SK-N-SH (cell line): ENCODE data around the gene PPIC. TPM values are rescaled to one million over a fixed set of nuclear protein-coding genes. Genes with fewer than 3 reads are reported as not detected.

Experiments
- CTCF ChIA-PET: fragments of 300-600, 350-600 bp; formaldehyde crosslinking; extraction: SDS; loops from one replicate; lab custom pipeline; 2021; lab: Yijun Ruan, JAX
- POLR2A ChIA-PET: fragments of 350-600 bp; sonication (Branson Sonifier 250); formaldehyde crosslinking; extraction: SDS; loops from one replicate; lab custom pipeline; 2020; ENCODE audit warnings: antibody characterized with exemption, inconsistent platforms; lab: Yijun Ruan, JAX
- DNase-seq: peaks from one replicate; pipeline ENCODE4 v3.0.0; 2012
- H2AFZ ChIP-seq: fragments of 200-600 bp; sonication (generic); 2 replicates; pipeline ENCODE4 v1.8.1; 2016; ENCODE audit warnings: antibody characterized with exemption, mild to moderate bottlenecking, low read depth
- H3F3A ChIP-seq: fragments of 200-600 bp; sonication (generic); replicated peaks from 2 replicates; pipeline ENCODE3; 2016; ENCODE audit warnings: antibody characterized with exemption, mild to moderate bottlenecking; ENCODE audit not compliant: insufficient read depth
- H3K27ac ChIP-seq, 2 experiments: fragments of 200-500 bp in 1 of 2; fragments of 200-600 bp in 1 of 2; sonication (Bioruptor generic) in 1 of 2; sonication (generic), shearing (Covaris generic) in 1 of 2; 2 replicates each; pipeline versions ENCODE4 v1.5.1 to v1.6.1; 2014 to 2016; ENCODE audit warnings: low read depth in 2 of 2, inconsistent platforms in 1 of 2, low read length in 1 of 2, mild to moderate bottlenecking in 1 of 2, mixed read lengths in 1 of 2
- H3K27me3 ChIP-seq: fragments of 200-600 bp; sonication (generic), shearing (Covaris generic); 2 replicates; pipeline ENCODE4 v1.6.1; 2016; ENCODE audit warnings: mixed run types; ENCODE audit not compliant: insufficient read depth
- H3K36me3 ChIP-seq, 2 experiments: fragments of 200-500 bp in 1 of 2; fragments of 200-600 bp in 1 of 2; sonication (Bioruptor generic) in 1 of 2; sonication (generic) in 1 of 2; replicated peaks in 1 of 2; 2 replicates each; pipeline versions ENCODE3 to v1.5.1; 2014 to 2016; ENCODE audit warnings: low read length in 1 of 2, mild to moderate bottlenecking in 1 of 2; ENCODE audit not compliant: insufficient read depth in 2 of 2, control insufficient read depth in 1 of 2
- H3K4me1 ChIP-seq, 2 experiments: fragments of 200-500 bp in 1 of 2; fragments of 200-600 bp in 1 of 2; sonication (Bioruptor generic) in 1 of 2; sonication (generic), shearing (Covaris generic) in 1 of 2; 2 replicates each; pipeline versions ENCODE4 v1.5.1 to v1.6.1; 2014 to 2016; ENCODE audit warnings: low read depth in 1 of 2, low read length in 1 of 2, mixed run types in 1 of 2; ENCODE audit not compliant: insufficient read depth in 2 of 2, control insufficient read depth in 1 of 2
- H3K4me2 ChIP-seq: fragments of 200-600 bp; sonication (generic), shearing (Covaris generic); 2 replicates; pipeline ENCODE4 v1.6.1; 2017; ENCODE audit warnings: mixed run types
- H3K4me3 ChIP-seq, 2 experiments: fragments of 200-500 bp in 1 of 2; fragments of 200-600 bp in 1 of 2; sonication (Bioruptor generic) in 1 of 2; sonication (generic), shearing (Covaris generic) in 1 of 2; 2 replicates each; pipeline versions ENCODE4 v1.5.1 to v1.8.1; 2014 to 2016; ENCODE audit warnings: low read depth in 2 of 2, inconsistent platforms in 1 of 2, low read length in 1 of 2, mild to moderate bottlenecking in 1 of 2, mixed read lengths in 1 of 2, moderate library complexity in 1 of 2
- H3K79me2 ChIP-seq: fragments of 200-600 bp; sonication (generic); 2 replicates; pipeline ENCODE4 v1.8.1; 2017; ENCODE audit warnings: mild to moderate bottlenecking; ENCODE audit not compliant: insufficient read depth
- H3K9ac ChIP-seq: fragments of 200-600 bp; sonication (generic); 2 replicates; pipeline ENCODE4 v1.6.1; 2017; ENCODE audit warnings: mixed run types
- H3K9me2 ChIP-seq: fragments of 200-600 bp; sonication (generic); 2 replicates; pipeline ENCODE4 v1.6.1; 2017; ENCODE audit warnings: mixed run types
- H3K9me3 ChIP-seq: fragments of 200-600 bp; sonication (generic); 2 replicates; pipeline ENCODE4 v1.6.1; 2017; ENCODE audit warnings: mixed run types, mild to moderate bottlenecking, moderate library complexity
- H4K20me1 ChIP-seq: fragments of 200-600 bp; sonication (generic); 2 replicates; pipeline ENCODE4 v1.6.1; 2017; ENCODE audit warnings: mild to moderate bottlenecking, mixed run types; ENCODE audit not compliant: insufficient read depth
- ELF1 ChIP-seq: IDR thresholded peaks from 2 replicates; pipeline ENCODE4 v1.4.0; 2012
- EP300 ChIP-seq, 2 experiments: IDR thresholded peaks; 2 replicates each; pipeline versions ENCODE4 v1.4.0 to v1.6.1; 2012; ENCODE audit warnings: borderline replicate concordance in 1 of 2, low read depth in 1 of 2, low read length in 1 of 2
- EZH2phosphoT487 ChIP-seq: fragments of 200-600 bp; sonication (generic); IDR thresholded peaks from 2 replicates; pipeline ENCODE4 v1.6.1; 2017; ENCODE audit warnings: low read depth, mixed run types, mild to moderate bottlenecking, antibody characterized with exemption, moderate library complexity, borderline replicate concordance
- FOSL2 ChIP-seq: IDR thresholded peaks from 2 replicates; pipeline ENCODE4 v1.4.0; 2012; ENCODE audit warnings: low read depth, mild to moderate bottlenecking, moderate library complexity, borderline replicate concordance
- FOXJ3 ChIP-seq: sonication (generic); formaldehyde crosslinking; IDR thresholded peaks from 2 replicates; pipeline ENCODE4 v1.5.1; 2020; ENCODE audit warnings: mild to moderate bottlenecking, missing genetic modification reagents
- FOXM1 ChIP-seq: IDR thresholded peaks from 2 replicates; pipeline ENCODE4 v1.4.0; 2012; ENCODE audit warnings: low read depth, mild to moderate bottlenecking
- GABPA ChIP-seq: IDR thresholded peaks from 2 replicates; pipeline ENCODE4 v1.4.0; 2012; ENCODE audit warnings: low read depth, mild to moderate bottlenecking
- GATA2 ChIP-seq: sonication (generic); formaldehyde crosslinking; IDR thresholded peaks from 2 replicates; pipeline ENCODE4 v1.5.0; 2020; ENCODE audit warnings: mild to moderate bottlenecking, missing genetic modification reagents
- MEF2A ChIP-seq: IDR thresholded peaks from 2 replicates; pipeline ENCODE4 v1.4.0; 2012; ENCODE audit warnings: low read depth, borderline replicate concordance
- NFIC ChIP-seq: IDR thresholded peaks from 2 replicates; pipeline ENCODE4 v1.4.0; 2012; ENCODE audit warnings: borderline replicate concordance
- NRF1 ChIP-seq: IDR thresholded peaks from 2 replicates; pipeline ENCODE4 v1.6.1; 2012; ENCODE audit warnings: low read depth, mild to moderate bottlenecking, low read length
- RXRA ChIP-seq: IDR thresholded peaks from 2 replicates; pipeline ENCODE4 v1.4.0; 2012; ENCODE audit warnings: low read depth, mild to moderate bottlenecking, borderline replicate concordance
- SIN3A ChIP-seq: IDR thresholded peaks from 2 replicates; pipeline ENCODE4 v1.6.1; 2012; ENCODE audit warnings: low read depth, mild to moderate bottlenecking, low read length, moderate library complexity, borderline replicate concordance
- SMC3 ChIP-seq: IDR thresholded peaks from 2 replicates; pipeline ENCODE4 v1.6.1; 2012; ENCODE audit warnings: low read depth, low read length, improper control_type of control experiment
- TAF1 ChIP-seq: IDR thresholded peaks from 2 replicates; pipeline ENCODE4 v1.6.1; 2012; ENCODE audit warnings: low read depth, mild to moderate bottlenecking, low read length, moderate library complexity, borderline replicate concordance
- TCF12 ChIP-seq: IDR thresholded peaks from 2 replicates; pipeline ENCODE4 v1.4.0; 2012
- TEAD4 ChIP-seq: IDR thresholded peaks from 2 replicates; pipeline ENCODE4 v1.4.0; 2012; ENCODE audit warnings: mild to moderate bottlenecking, borderline replicate concordance; ENCODE audit not compliant: insufficient read depth
- YY1 ChIP-seq: IDR thresholded peaks from 2 replicates; pipeline ENCODE4 v1.4.0; 2012; ENCODE audit warnings: low read depth, mild to moderate bottlenecking
- whole genome bisulfite sequencing: methylation state at CpG from one replicate; pipeline ENCODE4 v1.1.6; 2017; ENCODE audit warnings: low lambda C conversion rate; 5-methylcytosine and 5-hydroxymethylcytosine counted together
- polyA plus RNA-seq, 3 experiments: library from polyadenylated mRNA; depleted of rRNA; stranded (reverse); fragments of >200 nt; gene quantifications; 2 replicates each; pipeline ENCODE4 v1.2.3, GENCODE V29; 2012
- TF ChIP-seq, protein P1 (sequence below): IDR thresholded peaks from 2 replicates; pipeline ENCODE4 v1.4.0; 2012; ENCODE audit warnings: low read depth, borderline replicate concordance
- TF ChIP-seq, protein P2 (sequence below): fragments of 150-350 bp; IDR thresholded peaks from 2 replicates; pipeline ENCODE4 v1.6.1; 2016; ENCODE audit warnings: mild to moderate bottlenecking, low read depth, low read length
- TF ChIP-seq, protein P3 (sequence below): IDR thresholded peaks from 2 replicates; pipeline ENCODE4 v1.4.0; 2012; ENCODE audit warnings: low read depth, borderline replicate concordance
- TF ChIP-seq, protein P4 (sequence below): IDR thresholded peaks from 2 replicates; pipeline ENCODE4 v1.4.0; 2012; ENCODE audit warnings: low read depth

PPIC gene
- polyA plus RNA-seq, 1 of the 3 experiments (the other 2 are of a cell fraction) = 55.1 TPM

DNA sequence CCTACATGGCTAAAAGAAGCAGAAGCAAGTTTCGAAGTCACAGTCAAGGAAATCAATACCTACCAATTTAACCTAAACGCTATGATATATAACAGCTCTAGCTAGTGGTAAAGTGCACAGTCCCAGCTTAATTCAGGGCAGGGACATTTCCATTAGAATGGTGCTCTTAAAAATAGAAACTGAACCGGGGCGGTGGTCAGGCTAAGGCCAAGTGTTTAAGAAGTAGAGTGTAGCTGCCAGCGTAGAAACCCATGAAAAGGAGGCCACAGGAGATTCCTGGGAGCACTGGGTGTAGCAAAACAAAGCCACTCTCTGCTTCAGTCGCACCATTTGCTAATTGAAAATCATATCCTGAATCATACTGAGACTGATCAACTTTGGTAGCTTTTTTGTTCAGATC, 28.8 kb downstream of the PPIC start:
- TF ChIP-seq RXRA (no peak), SMC3 (no peak), NFIC (no peak), YY1 (no peak), EZH2phosphoT487 (no peak), FOXJ3 (CRISPR knock-in tag) (no peak), TAF1 (no peak), TEAD4 (no peak), FOSL2 (no peak), FOXM1 (no peak), GATA2 (CRISPR knock-in tag) (no peak), GABPA (no peak), EP300 (IDR thresholded peaks at IDR 0.05; ENCODE audit: borderline replicate concordance in 1 of 2, low read depth in 1 of 2, low read length in 1 of 2) (no peak), MEF2A (no peak), ELF1 (no peak)
- TF ChIP-seq, protein P1, sequence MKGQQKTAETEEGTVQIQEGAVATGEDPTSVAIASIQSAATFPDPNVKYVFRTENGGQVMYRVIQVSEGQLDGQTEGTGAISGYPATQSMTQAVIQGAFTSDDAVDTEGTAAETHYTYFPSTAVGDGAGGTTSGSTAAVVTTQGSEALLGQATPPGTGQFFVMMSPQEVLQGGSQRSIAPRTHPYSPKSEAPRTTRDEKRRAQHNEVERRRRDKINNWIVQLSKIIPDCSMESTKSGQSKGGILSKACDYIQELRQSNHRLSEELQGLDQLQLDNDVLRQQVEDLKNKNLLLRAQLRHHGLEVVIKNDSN = no peak
- TF ChIP-seq, protein P2, sequence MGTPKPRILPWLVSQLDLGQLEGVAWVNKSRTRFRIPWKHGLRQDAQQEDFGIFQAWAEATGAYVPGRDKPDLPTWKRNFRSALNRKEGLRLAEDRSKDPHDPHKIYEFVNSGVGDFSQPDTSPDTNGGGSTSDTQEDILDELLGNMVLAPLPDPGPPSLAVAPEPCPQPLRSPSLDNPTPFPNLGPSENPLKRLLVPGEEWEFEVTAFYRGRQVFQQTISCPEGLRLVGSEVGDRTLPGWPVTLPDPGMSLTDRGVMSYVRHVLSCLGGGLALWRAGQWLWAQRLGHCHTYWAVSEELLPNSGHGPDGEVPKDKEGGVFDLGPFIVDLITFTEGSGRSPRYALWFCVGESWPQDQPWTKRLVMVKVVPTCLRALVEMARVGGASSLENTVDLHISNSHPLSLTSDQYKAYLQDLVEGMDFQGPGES = no peak
- Histone ChIP-seq H3K4me1 (peaks cover 0 to 2% of the 10 kb centered on the region in 2 experiments; a peak in 2 of 4 replicates), H3K27me3 (no peaks in the 10 kb centered on the region), H3K9me3 (no peaks in the 10 kb centered on the region), H3K27ac (no peak overlapping the region), H3K9me2 (no peaks in the 10 kb centered on the region), H3K36me3 (peaks cover 0 to 14% of the 10 kb centered on the region in 2 experiments), H3K4me2 (no peak overlapping the region), H3K79me2 (no peaks in the 10 kb centered on the region), H2AFZ (no peak overlapping the region), H3K9ac (no peak overlapping the region), H4K20me1 (no peaks in the 10 kb centered on the region), H3F3A (no peaks in the 10 kb centered on the region), H3K4me3 (no peak overlapping the region)
- ChIA-PET POLR2A (no interaction called here), CTCF (no interaction called here)
- 90% methylated on average over 6 of the region's 6 CpGs for WGBS
- DNase-seq = no peak

DNA sequence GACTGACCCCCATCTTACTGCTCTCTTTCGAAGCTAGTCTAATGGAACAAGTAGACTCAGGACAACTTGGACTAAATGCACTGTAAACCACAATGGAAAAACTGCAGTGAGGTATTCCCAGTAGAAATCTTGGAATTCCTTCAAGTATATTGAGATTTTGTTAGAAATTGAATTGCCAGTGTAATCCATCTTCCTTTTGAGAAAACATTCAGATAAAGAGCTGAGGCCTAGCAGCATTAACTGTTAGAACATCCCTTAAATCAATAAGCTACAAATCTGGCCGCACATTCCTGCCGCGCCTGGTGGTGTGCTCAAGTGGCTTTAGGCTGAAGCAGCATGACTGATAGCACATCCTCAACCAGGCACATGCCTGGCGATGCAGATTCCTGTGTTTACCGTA, 29.3 kb downstream of the PPIC start:
- Histone ChIP-seq H3K9me3 (no peaks in the 10 kb centered on the region), H3K4me3 (no peak overlapping the region), H3K79me2 (no peaks in the 10 kb centered on the region), H3K27ac (no peak overlapping the region), H3K9ac (no peak overlapping the region), H2AFZ (no peak overlapping the region), H3K4me1 (peaks cover 0 to 2% of the 10 kb centered on the region in 2 experiments; a peak in 1 of 4 replicates), H3F3A (no peaks in the 10 kb centered on the region), H3K27me3 (no peaks in the 10 kb centered on the region), H3K9me2 (no peaks in the 10 kb centered on the region), H4K20me1 (no peaks in the 10 kb centered on the region), H3K4me2 (no peak overlapping the region), H3K36me3 (peaks cover 0 to 14% of the 10 kb centered on the region in 2 experiments)
- CTCF ChIA-PET = no interaction called here
- TF ChIP-seq FOSL2 (no peak), NRF1 (no peak), SIN3A (no peak), YY1 (no peak), NFIC (no peak), GABPA (no peak), TCF12 (no peak)
- TF ChIP-seq, protein P3, sequence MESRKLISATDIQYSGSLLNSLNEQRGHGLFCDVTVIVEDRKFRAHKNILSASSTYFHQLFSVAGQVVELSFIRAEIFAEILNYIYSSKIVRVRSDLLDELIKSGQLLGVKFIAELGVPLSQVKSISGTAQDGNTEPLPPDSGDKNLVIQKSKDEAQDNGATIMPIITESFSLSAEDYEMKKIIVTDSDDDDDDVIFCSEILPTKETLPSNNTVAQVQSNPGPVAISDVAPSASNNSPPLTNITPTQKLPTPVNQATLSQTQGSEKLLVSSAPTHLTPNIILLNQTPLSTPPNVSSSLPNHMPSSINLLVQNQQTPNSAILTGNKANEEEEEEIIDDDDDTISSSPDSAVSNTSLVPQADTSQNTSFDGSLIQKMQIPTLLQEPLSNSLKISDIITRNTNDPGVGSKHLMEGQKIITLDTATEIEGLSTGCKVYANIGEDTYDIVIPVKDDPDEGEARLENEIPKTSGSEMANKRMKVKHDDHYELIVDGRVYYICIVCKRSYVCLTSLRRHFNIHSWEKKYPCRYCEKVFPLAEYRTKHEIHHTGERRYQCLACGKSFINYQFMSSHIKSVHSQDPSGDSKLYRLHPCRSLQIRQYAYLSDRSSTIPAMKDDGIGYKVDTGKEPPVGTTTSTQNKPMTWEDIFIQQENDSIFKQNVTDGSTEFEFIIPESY = no peak
- TF ChIP-seq, protein P4, sequence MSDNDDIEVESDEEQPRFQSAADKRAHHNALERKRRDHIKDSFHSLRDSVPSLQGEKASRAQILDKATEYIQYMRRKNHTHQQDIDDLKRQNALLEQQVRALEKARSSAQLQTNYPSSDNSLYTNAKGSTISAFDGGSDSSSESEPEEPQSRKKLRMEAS = no peak
- 94% methylated on average over 6 of the region's 6 CpGs for WGBS
- POLR2A ChIA-PET = no interaction called here
- no peak for DNase-seq
